GM19351 (cell line): ENCODE data around the gene GNGT1.

ENCODE experiments used
- ATAC-seq: cut with Tn5 transposase; IDR thresholded peaks from one replicate; pipeline ENCODE4 v1.9.1; 2021; ENCODE audit warnings: mild to moderate bottlenecking, moderate library complexity; ENCODE audit not compliant: unreplicated experiment

GNGT1 gene

DNA sequence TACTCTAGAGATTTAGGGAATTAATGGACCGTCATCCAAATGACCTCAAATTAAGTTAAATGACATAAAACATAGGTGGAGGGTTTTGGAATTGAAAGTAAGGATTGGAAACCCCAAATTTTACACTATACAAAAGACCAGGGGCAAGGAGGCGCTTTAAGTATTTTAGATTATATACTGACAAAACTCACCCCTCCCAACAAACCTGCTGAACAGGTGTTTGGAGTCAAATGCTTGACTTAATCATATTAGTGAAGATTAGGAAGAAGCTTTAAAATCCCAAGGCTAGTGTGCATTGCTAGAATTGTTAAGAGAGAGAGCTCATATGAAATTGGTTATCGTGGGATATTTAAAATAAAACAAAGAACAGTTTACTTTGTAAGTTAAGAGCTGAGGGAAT lies at the start of gene GNGT1:
Gene GNGT1, plus strand, starts transcription at position 301 of the 400 bp plus-strand sequence. CDS start 180 bp downstream, outside the sequence.
- no peak for ATAC-seq

DNA sequence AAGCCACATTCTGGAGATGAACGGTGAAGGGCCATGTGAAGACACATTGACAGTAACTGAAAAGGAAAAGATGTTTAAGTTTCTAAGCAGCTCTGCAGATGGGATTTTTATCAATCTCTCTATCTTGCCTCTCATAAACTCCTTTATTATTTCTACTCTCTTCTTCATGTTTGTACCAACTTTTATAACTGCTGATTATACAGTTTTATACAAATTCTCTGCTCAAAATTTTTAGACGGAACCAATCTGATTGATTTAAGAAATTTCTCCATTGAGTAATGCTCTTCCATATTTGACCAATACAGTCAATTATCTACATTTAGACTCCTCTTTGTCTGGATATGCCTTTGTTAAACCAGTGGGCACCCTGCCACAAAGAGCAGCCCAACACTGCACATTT lies 47.5 kb upstream of the GNGT1 start:
- ATAC-seq: no peak

DNA sequence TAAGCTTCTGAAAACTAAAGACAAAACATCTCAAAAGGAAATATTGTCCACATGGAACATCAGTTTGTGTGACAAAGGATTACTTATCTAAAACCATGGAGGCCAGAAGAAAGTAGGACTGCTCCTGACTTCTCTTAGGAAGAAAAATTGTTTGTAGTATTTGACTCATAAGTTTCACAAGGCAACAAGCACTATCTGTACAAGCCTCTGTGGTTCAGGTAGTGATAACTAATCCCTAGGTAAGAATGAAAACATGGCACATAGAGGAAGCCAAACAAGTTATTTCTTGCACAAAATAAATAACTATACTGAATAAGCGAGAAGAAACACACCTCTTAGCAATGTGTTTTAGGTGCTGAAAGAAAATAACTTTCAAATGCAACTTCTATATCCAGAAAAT lies 46.1 kb upstream of the GNGT1 start:
- no peak for ATAC-seq

GRCh38 chr7:93861325-93861949 lies 44.9 kb upstream of the GNGT1 start:
- ATAC-seq: no peak

DNA sequence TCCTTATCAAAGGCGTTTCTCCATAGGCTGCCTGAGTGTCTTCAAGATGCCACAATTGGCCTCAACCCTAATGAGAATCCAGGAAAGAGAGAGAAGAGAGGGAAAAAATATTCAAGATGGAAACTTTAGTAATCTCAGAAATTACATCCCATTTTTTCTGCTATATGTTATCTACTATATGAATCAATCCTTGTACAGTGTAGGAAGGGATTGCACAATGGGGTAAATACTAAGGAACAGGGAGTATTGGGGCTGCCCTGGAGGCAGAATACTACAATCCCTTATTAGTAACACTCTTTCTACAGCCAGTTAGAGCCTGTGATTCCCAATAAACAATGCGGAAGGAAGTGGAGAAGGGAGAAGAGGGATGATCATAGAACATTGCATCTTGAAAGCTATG lies 43.7 kb upstream of the GNGT1 start:
- no peak for ATAC-seq

GRCh38 chr7:93866886-93867285 lies 39.5 kb upstream of the GNGT1 start:
- ATAC-seq: no peak

DNA sequence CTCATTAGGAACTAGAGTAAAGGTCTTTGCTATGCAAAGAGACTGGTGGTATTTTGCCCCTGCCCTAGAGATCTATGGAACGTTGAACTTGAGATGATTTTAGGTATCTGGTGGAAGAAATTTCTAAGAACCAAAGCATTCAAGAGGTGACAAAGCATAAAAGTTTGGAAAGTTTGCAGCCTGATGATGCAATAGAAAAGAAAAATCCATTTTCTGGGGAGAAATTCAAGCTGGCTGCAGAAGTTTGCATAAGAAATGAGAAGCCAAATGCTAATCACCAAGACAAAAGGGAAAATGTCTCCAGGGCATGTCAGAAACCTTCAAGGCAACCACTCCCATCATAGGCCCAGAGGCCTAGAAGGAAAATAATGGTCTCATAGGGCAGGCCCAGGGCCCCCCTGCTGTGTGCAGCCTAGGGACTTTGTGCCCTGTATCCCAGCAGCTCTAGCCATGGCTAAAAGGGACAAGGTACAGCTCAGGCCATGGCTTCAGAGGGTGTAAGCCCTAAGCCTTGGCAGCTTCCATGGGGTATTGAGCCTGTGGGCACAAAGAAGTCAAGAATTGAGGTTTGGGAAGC lies 32.3 kb upstream of the GNGT1 start:
- no peak for ATAC-seq

DNA sequence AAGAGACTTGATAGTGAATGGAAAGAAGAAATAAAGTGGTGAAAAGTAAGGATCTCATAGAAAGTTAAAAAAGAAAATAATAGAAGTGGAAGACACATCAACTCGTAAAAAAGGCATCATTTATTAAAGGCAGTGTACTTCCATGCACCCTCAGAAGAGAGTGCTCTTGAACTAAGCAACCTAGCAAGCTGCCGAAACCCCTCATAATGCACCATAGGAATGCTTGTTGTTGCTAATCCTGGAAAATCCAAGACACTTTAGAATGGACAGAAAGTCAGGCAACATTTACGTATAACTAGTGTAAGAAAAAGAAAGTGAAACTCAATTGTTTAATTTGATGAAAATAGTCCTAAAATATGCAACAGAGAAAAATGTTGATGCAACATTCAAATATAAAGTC lies 28.6 kb upstream of the GNGT1 start:
- ATAC-seq: no peak

- ATAC-seq: no peak
These were observed 27.0 kb upstream of the GNGT1 start for GRCh38 chr7:93879356-93879755.

DNA sequence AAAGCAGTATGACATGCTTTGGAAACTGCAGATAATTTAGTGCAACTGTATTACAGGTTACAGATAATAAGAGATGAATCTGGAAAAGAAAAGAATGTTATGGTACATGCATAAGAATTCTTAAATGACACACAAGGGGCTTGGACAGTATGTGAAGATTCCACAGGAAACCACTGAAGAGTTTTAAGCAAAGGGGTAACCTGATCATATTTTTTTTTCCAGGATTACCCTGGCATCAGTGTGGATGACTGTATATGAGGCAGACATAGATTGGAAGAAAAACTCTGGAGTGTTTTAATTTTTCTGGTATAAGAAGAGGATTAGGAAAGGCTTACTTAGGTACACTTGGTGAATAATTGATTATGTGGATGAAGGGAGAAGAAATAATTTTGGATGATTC lies 23.9 kb upstream of the GNGT1 start:
- no peak for ATAC-seq

DNA sequence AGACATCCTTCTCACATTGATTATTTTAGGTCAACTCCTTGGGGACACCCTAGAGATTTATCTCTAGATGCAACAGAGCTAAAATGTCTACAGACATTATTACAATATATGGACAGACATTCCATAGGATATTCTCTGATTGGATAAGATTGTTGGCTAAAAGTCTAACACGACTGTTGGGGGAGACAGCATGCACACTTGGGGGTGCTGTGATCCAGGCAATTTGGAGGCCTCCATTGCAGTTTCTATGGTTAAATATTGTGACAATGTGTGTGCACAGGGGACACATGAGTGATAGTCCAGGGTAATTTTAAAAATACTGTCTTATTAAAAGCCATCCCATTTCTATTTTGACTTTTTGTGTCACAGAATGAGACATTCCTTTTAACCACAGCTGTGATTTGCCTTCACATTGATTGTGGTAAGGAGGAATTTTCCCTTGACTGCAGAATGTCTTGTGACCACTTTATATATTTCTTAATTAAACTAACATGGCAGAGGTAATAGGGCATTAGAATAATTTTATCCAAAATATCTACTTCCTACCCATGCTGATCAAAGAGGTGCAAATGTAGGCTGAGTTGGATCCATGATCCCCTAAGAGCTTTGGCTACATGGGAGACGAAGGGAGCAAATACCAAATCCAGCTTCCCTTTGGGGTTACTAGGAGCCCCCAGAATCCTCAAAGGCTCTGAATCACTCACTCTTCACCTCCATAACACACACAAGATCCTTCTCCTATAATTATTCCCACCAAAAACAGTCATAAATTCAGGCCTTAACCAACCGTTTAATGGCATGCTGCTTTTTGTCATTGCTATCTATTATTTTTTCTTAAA lies 23.1 kb upstream of the GNGT1 start:
- no peak for ATAC-seq

DNA sequence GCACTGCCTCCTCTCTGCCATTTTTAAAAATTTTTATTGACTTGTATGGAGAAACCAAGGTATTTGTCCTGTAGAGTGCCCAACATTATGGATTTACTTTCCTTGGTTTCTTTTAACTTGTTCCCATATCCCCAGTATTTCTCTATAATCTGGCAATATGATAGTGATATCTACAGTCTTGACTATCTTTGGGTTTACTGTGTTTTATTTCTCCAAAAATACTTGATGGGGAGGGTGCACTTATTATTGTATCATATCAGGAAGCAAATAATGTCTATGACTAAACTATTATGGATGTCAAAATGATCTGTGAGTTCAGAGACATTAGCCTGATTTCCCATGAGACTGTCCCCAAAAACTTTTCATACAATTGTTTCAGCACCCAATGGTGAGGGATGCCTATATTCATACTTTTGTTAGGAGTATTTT lies 22.4 kb upstream of the GNGT1 start:
- no peak for ATAC-seq

GRCh38 chr7:93884541-93884940 lies 21.8 kb upstream of the GNGT1 start:
- no peak for ATAC-seq

GRCh38 chr7:93889261-93889660 lies 17.1 kb upstream of the GNGT1 start:
- ATAC-seq: no peak

DNA sequence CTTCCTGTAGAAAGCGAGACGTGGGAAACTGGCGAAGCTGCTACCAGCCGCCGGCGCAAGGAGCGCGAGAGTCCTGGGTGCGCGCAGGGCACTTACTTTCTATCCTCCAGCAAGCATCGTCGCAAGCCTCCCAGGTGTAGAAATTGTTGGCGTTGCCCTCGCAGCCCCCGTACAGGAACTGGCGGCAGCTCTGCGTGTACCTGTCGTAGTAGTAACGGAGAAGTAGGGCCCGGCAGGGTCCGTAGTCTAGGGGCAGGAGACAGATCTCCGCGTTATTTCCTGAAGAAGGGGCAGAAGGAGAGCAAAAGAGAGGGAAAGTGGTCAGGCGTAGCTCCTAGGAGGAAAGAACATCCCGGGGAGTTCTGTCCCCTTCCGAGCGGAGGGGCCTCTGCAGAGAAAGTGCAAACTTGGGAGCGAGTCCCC lies 16.3 kb upstream of the GNGT1 start:
- ATAC-seq: peak; percentile 56

- ATAC-seq: peak; percentile 58
These were observed 15.8 kb upstream of the GNGT1 start, which contains the start of gene TFPI2 for GRCh38 chr7:93890464-93891068. TFPI2 (minus strand) TSS chr7:93890753; CDS start chr7:93890678, 75 bp downstream.

DNA sequence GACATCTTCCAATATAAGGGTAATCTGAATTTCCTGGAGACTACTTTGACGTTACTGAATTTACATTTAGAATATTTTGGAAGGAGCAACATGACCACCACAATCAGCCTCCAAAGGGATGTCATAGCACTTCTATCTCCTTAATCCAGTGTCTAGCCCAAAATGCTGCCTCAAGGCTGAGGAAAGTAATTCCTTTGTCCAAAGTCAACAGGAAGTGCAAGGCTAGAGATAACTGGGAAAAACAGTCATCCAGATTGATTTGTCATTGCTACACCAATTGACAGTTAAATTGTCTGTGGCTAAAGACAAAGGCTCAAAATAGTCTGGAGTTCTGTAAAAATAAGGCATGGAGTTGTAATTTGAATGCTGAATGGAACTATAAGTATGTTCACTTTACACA lies 11.9 kb upstream of the GNGT1 start:
- ATAC-seq: no peak

DNA sequence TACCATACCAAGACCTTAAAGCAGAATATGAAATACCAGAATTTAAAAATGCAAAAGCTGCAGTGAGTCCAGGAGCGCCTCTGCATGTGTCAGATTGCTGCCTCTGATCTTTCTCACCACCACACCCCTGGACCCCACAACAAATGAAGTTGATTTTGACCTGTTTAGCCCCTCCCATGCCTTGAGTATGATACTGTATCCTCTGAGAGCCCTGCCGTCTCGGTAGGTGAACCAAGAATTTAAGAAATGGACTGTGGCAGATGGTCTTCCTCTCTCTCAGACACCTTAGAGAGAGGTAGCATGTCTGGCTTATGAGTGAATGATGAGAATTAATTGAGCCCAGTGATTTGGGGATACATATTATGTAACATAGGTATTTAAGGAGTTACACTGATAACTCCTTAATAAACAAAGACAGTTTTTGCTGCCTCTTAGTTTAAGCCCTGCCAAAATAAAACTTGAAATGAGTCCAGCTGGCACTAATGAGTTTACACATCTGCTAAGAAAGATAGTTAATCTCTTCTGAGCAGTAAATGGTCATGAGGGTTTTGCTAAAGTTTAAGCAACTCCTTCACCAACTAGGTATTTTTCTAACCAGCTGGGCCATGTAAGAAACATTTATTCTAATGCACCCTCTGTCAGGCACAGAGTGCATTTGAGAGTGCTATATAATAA lies 11.3 kb upstream of the GNGT1 start:
- no peak for ATAC-seq

DNA sequence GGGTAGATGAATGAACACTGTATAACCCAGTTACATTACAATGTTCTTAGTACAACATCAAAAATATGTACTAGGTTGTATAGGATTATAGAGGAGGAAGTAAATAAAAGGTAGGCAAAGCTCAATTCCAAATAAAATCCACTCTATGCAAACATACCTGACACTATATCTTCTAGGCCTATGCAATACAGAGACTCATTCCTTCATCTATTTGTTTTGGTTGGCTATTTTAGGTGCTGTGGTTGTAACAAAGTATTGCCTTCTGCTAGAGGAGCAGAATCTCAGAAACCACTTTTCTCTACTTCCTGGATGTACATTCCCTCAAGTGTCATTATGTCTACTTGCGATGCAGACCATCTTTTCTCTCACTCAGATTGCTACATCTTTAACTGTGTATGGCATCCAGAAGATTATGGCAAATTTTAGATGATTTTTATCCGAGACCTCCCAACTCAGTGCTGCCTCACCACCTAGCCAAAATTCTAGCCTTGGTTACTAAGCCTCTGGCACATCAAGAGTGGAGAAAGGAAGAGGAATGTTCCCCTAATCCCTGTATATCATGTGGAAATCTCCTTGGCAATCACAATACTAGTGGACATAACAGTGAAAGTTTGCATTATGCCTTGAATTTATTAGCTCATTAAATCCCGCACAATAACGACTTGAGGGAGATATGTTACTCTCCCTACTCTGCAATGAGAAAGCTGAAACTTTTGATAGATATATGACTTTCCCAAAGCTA lies 10.3 kb upstream of the GNGT1 start:
- no peak for ATAC-seq

- ATAC-seq: no peak
These were observed 8.7 kb upstream of the GNGT1 start for GRCh38 chr7:93897680-93898079.
